Right atrium auricular region (tissue), 2 donors: ENCODE measurements around the gene ARHGAP26. TPM values are rescaled to one million over a fixed set of nuclear protein-coding genes. Genes with fewer than 3 reads are reported as not detected.

Experiments
- DNase-seq: peaks from one replicate; pipeline ENCODE4 v3.0.0-alpha.2; 2019; ENCODE audit warnings: low spot score
- H3K27ac ChIP-seq, 2 donors: fragments of 200-600 bp; sonication (generic); 1 replicate in 1 of 2; 2 replicates in 1 of 2; pipeline ENCODE4 v1.5.1; 2016 to 2019
- H3K27me3 ChIP-seq, 2 donors: fragments of 200-600 bp; sonication (generic); one replicate each; pipeline versions ENCODE4 v1.5.1 to v1.6.0; 2017 to 2019
- H3K36me3 ChIP-seq: fragments of 200-600 bp; sonication (generic); one replicate; pipeline ENCODE4 v1.5.1; 2016
- H3K4me1 ChIP-seq, 2 donors: fragments of 200-600 bp; sonication (generic); one replicate each; pipeline versions ENCODE4 v1.5.1 to v1.6.0; 2017 to 2019
- H3K4me3 ChIP-seq, 2 donors: fragments of 200-600 bp; sonication (generic); 1 replicate in 1 of 2; 2 replicates in 1 of 2; pipeline ENCODE4 v1.5.1; 2017 to 2019; ENCODE audit warnings: mild to moderate bottlenecking in 1 of 2, moderate library complexity in 1 of 2
- H3K9me3 ChIP-seq, 2 donors: fragments of 200-600 bp; sonication (generic); one replicate each; pipeline ENCODE4 v1.5.1; 2019
- CTCF ChIP-seq, 2 donors: fragments of 200-600 bp; sonication (generic); IDR thresholded peaks; one replicate each; pipeline ENCODE4 v1.5.1; 2019; ENCODE audit warnings: antibody characterized with exemption in 2 of 2
- total RNA-seq, 2 donors: library from RNA; depleted of rRNA; stranded (reverse); fragments of >200 nt; gene quantifications; one replicate each; pipeline ENCODE4 v1.1.0, GENCODE V29; 2016

Gene ARHGAP26, protein sequence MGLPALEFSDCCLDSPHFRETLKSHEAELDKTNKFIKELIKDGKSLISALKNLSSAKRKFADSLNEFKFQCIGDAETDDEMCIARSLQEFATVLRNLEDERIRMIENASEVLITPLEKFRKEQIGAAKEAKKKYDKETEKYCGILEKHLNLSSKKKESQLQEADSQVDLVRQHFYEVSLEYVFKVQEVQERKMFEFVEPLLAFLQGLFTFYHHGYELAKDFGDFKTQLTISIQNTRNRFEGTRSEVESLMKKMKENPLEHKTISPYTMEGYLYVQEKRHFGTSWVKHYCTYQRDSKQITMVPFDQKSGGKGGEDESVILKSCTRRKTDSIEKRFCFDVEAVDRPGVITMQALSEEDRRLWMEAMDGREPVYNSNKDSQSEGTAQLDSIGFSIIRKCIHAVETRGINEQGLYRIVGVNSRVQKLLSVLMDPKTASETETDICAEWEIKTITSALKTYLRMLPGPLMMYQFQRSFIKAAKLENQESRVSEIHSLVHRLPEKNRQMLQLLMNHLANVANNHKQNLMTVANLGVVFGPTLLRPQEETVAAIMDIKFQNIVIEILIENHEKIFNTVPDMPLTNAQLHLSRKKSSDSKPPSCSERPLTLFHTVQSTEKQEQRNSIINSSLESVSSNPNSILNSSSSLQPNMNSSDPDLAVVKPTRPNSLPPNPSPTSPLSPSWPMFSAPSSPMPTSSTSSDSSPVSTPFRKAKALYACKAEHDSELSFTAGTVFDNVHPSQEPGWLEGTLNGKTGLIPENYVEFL
- 10 to 100 TPM; 29.8 to 31.6 TPM for total RNA-seq

DNA sequence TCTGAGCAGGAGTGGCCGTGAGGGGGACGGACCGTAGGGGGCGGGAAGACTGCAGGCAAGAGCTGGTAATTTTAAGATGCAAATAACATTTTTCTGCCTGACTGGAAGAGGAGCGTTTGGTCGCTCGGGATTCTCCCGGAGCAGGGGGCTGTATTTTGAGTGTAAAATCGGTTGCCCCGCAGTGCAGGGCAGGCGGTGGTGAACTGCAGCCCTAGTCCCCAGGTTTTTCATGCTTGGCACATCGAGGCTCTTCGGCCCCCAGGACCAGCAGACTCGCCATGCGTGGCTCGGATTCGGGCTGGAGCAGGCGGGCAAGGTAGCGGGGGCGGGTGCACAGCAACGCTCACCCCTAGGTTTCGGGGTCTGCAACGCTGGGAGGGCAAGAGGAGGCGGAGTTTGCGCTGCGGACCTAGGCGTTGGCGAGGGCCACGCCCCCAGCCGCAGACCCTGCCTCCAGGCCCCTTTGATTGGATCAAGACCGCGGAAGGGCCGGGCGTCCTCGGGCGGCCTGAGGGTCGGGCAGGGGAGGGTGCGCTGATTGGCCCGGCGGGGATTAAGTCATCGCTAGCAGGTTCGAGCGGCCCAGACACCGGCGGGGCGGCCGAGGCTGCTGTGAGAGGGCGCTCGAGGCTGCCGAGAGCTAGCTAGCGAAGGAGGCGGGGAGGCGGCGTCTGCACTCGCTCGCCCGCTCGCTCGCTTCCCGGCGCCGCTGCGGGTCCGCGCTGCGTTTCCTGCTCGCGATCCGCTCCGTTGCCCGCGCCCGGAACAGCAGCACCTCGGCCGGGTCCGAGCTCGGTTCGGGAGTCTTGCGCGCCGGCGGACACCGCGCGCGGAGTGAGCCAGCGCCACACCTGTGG, at the start of gene ARHGAP26:
Gene ARHGAP26 (plus strand): TSS at position 585 of the 857 bp plus-strand sequence. CDS start 385 bp downstream, outside the sequence.
- Histone ChIP-seq H3K9me3 (no peaks in the 10 kb centered on the region), H3K4me3 (peak within 1 kb of the TSS; percentile 89), H3K4me1 (peaks cover 0 to 32% of the 10 kb centered on the region in 2 donors), H3K27ac (peak within 1 kb of the TSS; percentile 88 to 93), H3K27me3 (no peaks in the 10 kb centered on the region), H3K36me3 (no peaks in the 10 kb centered on the region)
- DNase-seq = peak; percentile 99
- peak in 1 of 2 donors; percentile 32 for TF ChIP-seq CTCF (IDR thresholded peaks at IDR 0.05)

DNA sequence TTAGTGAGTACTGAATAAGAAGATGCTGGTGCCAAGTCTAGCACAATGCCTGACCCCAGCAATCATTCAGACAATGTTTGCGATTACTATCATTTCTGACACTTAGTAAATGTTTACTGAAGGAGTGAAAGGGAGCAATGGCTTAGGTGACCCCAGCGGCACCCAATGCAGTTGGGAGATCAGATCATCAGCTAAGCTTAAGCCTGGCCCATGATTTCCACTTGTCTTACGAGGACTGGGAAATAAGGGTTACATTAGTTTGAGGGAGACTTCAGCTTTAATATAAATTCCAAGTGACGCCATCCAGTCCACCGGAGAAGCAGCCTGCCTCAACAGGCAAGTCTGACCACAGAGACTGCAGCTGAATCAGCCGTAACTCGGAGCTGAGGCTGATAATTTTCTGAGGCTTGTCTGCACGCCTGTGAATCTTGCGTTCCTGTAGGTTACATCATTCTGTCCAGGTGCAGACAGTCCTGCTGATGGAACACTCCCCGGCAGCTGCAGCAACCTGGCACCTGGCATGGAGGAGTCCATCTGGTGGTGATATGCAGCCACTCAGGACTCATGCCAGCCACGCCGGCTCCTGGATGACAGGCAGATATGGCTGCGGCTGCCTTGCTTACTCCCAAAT, 49.4 kb upstream of the ARHGAP26 start:
- no peak for DNase-seq
- no peaks in the 10 kb centered on the region for H3K27me3 ChIP-seq
- H3K36me3 ChIP-seq = no peaks in the 10 kb centered on the region
- no peaks in the 10 kb centered on the region for H3K9me3 ChIP-seq
- no peak for TF ChIP-seq CTCF (IDR thresholded peaks at IDR 0.05)
- H3K4me3 ChIP-seq = no peak overlapping the region
- H3K27ac ChIP-seq = no peak overlapping the region
- H3K4me1 ChIP-seq = peaks cover 0 to 27% of the 10 kb centered on the region in 2 donors

DNA sequence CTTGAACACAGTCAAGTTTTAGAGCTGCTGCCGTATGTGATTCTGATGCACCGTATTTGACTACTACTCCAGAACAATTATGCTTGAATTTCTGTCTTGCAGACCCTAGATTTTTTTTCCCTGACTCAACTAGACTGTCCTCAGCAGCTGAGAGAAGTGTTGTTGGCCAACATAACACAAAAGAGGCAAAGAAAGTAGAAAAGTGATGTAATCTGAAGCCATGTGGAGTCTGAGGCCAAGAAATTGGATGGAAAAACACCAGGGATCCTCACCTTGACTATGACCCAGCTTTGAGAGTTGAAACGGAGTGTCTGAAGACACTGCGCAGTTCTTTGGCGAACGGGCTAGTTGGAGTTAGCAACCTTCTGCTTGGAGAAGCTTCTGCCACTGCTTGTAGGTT, 48.0 kb upstream of the ARHGAP26 start:
- no peak overlapping the region for H3K4me3 ChIP-seq
- H3K4me1 ChIP-seq = peaks cover 0 to 24% of the 10 kb centered on the region in 2 donors
- no peak overlapping the region for H3K27ac ChIP-seq
- no peak for TF ChIP-seq CTCF (IDR thresholded peaks at IDR 0.05)
- H3K9me3 ChIP-seq = no peaks in the 10 kb centered on the region
- no peaks in the 10 kb centered on the region for H3K27me3 ChIP-seq
- H3K36me3 ChIP-seq = no peaks in the 10 kb centered on the region
- DNase-seq = no peak

DNA sequence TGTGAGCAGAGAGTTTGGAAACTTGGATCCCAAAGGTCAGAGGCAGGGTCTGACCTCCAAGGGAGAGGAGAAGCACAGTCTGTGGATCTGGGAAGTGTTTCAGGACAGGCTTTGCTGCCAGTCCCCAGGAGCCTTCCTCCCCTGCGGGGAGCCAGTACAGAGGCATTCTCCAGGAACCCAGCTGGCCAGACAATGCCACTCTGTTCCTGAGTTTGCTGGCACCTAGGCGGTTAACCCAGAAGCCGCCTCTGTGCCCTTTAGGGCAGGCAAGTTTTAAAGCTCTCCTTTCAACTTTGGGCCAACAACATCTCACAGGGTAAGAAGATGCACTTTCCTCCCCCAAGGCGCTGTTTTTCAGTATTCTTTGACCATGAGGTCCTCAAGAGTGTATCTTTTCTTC, 47.3 kb upstream of the ARHGAP26 start:
- DNase-seq = no peak
- H3K27me3 ChIP-seq = no peaks in the 10 kb centered on the region
- H3K36me3 ChIP-seq = no peaks in the 10 kb centered on the region
- H3K4me3 ChIP-seq = no peak overlapping the region
- H3K9me3 ChIP-seq = no peaks in the 10 kb centered on the region
- H3K4me1 ChIP-seq = peaks cover 0 to 17% of the 10 kb centered on the region in 2 donors
- H3K27ac ChIP-seq = no peak overlapping the region
- no peak for TF ChIP-seq CTCF (IDR thresholded peaks at IDR 0.05)

GRCh38 chr5:142724821-142725220, 45.4 kb upstream of the ARHGAP26 start:
- no peak for DNase-seq
- TF ChIP-seq CTCF (IDR thresholded peaks at IDR 0.05) = no peak
- no peaks in the 10 kb centered on the region for H3K9me3 ChIP-seq
- no peaks in the 10 kb centered on the region for H3K36me3 ChIP-seq
- H3K27ac ChIP-seq = no peak overlapping the region
- no peak overlapping the region for H3K4me3 ChIP-seq
- no peaks in the 10 kb centered on the region for H3K27me3 ChIP-seq
- H3K4me1 ChIP-seq = peaks cover 0 to 17% of the 10 kb centered on the region in 2 donors
